Mesothelial cell of epicardium (in vitro differentiated cells): Measurements from ENCODE around the gene CADPS. TPM values are rescaled to one million over a fixed set of nuclear protein-coding genes. Genes with fewer than 3 reads are reported as not detected.

Source experiments
- DNase-seq, 2 experiments: peaks; one replicate each; pipeline ENCODE4 v3.0.0; 2021; ENCODE audit warnings: low spot score in 2 of 2; ENCODE audit not compliant: unreplicated experiment in 2 of 2
- H3K27ac Mint-ChIP-seq: 2 replicates; pipeline ENCODE4 v1.8.0; 2021; ENCODE audit warnings: mixed read lengths
- H3K27me3 Mint-ChIP-seq: 2 replicates; pipeline ENCODE4 v1.8.0; 2021; ENCODE audit warnings: low read depth, mixed read lengths
- H3K36me3 Mint-ChIP-seq: 2 replicates; pipeline ENCODE4 v1.8.0; 2021; ENCODE audit warnings: mixed read lengths
- H3K4me1 Mint-ChIP-seq: 2 replicates; pipeline ENCODE4 v1.8.0; 2021; ENCODE audit warnings: mixed read lengths
- H3K4me3 Mint-ChIP-seq: 2 replicates; pipeline ENCODE4 v1.8.0; 2021; ENCODE audit warnings: mild to moderate bottlenecking, moderate library complexity, mixed read lengths
- H3K9me3 Mint-ChIP-seq: 2 replicates; pipeline ENCODE4 v1.8.0; 2021; ENCODE audit warnings: mixed read lengths
- total RNA-seq: library from RNA; stranded (reverse); gene quantifications from 3 replicates; pipeline ENCODE4 v1.2.1, GENCODE V29; 2021
- TF ChIP-seq, protein P1 (sequence below): fragments of 200-600 bp; sonication (generic); IDR thresholded peaks from one replicate; pipeline ENCODE4 v1.5.0; 2021; ENCODE audit warnings: antibody characterized with exemption; ENCODE audit not compliant: unreplicated experiment

Gene CADPS
- total RNA-seq, 1 donor from 2014 or later = 4.2 TPM

DNA sequence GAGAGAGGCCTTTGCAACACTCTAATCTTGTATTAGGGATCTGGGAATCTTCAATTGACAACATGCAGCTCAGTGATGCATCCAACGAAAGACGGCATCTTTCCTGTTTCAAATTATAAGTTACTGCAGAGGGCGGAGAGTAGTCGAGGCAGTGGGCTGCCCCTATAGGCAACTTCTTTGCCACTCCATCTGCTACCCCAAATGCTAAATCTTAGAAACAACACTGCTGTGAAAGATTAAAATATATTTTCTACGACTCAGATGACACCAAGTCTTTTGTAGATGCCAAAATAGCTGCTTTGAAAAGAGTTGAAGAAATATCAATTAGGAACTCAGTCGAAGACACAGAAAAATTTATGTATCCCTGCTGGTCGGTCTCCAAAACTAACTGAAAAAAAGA lies 340.9 kb downstream of the CADPS start:
- peaks cover 68% of the 10 kb centered on the region for H3K27me3 Mint-ChIP-seq
- H3K4me3 Mint-ChIP-seq = no peak overlapping the region
- no peaks in the 10 kb centered on the region for H3K36me3 Mint-ChIP-seq
- TF ChIP-seq, protein P1, sequence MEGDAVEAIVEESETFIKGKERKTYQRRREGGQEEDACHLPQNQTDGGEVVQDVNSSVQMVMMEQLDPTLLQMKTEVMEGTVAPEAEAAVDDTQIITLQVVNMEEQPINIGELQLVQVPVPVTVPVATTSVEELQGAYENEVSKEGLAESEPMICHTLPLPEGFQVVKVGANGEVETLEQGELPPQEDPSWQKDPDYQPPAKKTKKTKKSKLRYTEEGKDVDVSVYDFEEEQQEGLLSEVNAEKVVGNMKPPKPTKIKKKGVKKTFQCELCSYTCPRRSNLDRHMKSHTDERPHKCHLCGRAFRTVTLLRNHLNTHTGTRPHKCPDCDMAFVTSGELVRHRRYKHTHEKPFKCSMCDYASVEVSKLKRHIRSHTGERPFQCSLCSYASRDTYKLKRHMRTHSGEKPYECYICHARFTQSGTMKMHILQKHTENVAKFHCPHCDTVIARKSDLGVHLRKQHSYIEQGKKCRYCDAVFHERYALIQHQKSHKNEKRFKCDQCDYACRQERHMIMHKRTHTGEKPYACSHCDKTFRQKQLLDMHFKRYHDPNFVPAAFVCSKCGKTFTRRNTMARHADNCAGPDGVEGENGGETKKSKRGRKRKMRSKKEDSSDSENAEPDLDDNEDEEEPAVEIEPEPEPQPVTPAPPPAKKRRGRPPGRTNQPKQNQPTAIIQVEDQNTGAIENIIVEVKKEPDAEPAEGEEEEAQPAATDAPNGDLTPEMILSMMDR = no peak
- no peak for DNase-seq
- no peak overlapping the region for H3K27ac Mint-ChIP-seq
- no peaks in the 10 kb centered on the region for H3K4me1 Mint-ChIP-seq
- H3K9me3 Mint-ChIP-seq = no peaks in the 10 kb centered on the region

DNA sequence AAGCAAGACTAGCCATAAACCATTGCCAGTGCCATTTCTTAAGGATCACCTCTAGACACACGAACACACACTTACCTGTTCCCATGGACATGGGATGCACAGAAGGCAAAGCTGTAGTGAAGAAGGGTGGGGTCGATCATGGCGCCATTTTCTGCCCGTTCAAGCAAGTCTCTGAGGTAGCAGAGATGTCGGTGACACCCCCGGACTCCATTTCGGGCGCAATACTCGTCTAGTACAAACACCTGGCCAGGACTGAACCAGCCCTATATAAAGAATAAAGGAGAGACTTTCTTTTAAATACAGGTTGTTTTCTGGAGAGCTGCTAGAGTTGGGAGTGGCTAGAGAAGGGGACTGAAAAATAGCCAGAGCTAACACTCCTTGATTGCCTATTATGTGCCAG lies 342.4 kb downstream of the CADPS start:
- Mint-ChIP-seq H3K27ac (no peak overlapping the region), H3K4me1 (no peaks in the 10 kb centered on the region), H3K27me3 (peaks cover 53% of the 10 kb centered on the region), H3K36me3 (no peaks in the 10 kb centered on the region), H3K9me3 (no peaks in the 10 kb centered on the region), H3K4me3 (no peak overlapping the region)
- DNase-seq = no peak
- TF ChIP-seq, protein P1 = no peak

DNA sequence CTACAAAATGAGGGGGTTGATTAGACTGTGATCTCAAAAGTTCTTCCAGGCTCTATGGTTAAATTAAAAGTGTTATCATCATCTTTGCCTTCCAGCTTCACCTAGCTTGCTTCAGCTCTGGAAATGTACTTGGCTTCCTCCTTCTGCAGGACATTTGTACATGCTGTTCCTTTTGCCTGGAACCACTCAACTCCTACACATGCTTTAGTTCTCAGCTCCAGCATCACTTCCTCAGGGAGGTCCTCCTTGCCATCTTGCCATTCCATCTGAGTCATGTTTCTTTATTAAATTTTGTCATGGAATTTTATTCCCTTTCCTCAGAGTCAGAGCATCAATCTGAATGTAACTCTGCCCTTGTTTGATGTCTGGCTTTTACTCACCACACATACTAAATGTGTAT lies 343.2 kb downstream of the CADPS start:
- Mint-ChIP-seq H3K4me3 (no peak overlapping the region), H3K27me3 (peaks cover 46% of the 10 kb centered on the region), H3K27ac (no peak overlapping the region), H3K36me3 (no peaks in the 10 kb centered on the region), H3K4me1 (no peaks in the 10 kb centered on the region), H3K9me3 (no peaks in the 10 kb centered on the region)
- TF ChIP-seq, protein P1 = no peak
- no peak for DNase-seq

- TF ChIP-seq, protein P1 = no peak
- Mint-ChIP-seq H3K27ac (no peak overlapping the region), H3K4me3 (no peak overlapping the region)
Measured at GRCh38 chr3:62531493-62531892, 343.7 kb downstream of the CADPS start.

GRCh38 chr3:62529230-62529629 lies 346.0 kb downstream of the CADPS start:
- peak; percentile 60 to 74 for DNase-seq
- no peaks in the 10 kb centered on the region for H3K4me1 Mint-ChIP-seq
- no peak overlapping the region for H3K27ac Mint-ChIP-seq
- H3K36me3 Mint-ChIP-seq = no peaks in the 10 kb centered on the region
- H3K9me3 Mint-ChIP-seq = no peaks in the 10 kb centered on the region
- TF ChIP-seq, protein P1 = no peak
- peaks cover 42% of the 10 kb centered on the region for H3K27me3 Mint-ChIP-seq
- H3K4me3 Mint-ChIP-seq = no peak overlapping the region

More at GRCh38 chr3:62531493-62531892, 343.7 kb downstream of the CADPS start:
- peaks cover 43% of the 10 kb centered on the region for H3K27me3 Mint-ChIP-seq
- no peak for DNase-seq
- no peaks in the 10 kb centered on the region for H3K4me1 Mint-ChIP-seq
- H3K36me3 Mint-ChIP-seq = no peaks in the 10 kb centered on the region
- no peaks in the 10 kb centered on the region for H3K9me3 Mint-ChIP-seq

GRCh38 chr3:62527474-62527873 lies 347.7 kb downstream of the CADPS start:
- Mint-ChIP-seq H3K36me3 (no peaks in the 10 kb centered on the region), H3K4me1 (no peaks in the 10 kb centered on the region), H3K27ac (no peak overlapping the region), H3K9me3 (no peaks in the 10 kb centered on the region), H3K4me3 (no peak overlapping the region), H3K27me3 (peaks cover 47% of the 10 kb centered on the region)
- TF ChIP-seq, protein P1 = no peak
- no peak for DNase-seq
